Measurements from ENCODE around the gene TMEM183A. TPM values are rescaled to one million over a fixed set of nuclear protein-coding genes. Genes with fewer than 3 reads are reported as not detected.

Gene TMEM183A
- total and polyA plus RNA-seq, 2 experiments from 2014 or later, result 55.1 to 128 TPM

- H3K27ac Mint-ChIP-seq, result no peak overlapping the region
- Histone ChIP-seq H3K4me2 (no peak overlapping the region), H3K27ac (ENCODE audit: low read depth) (no peak overlapping the region), H3K4me3 (no peak overlapping the region), H3K9me2 (ENCODE audit: insufficient read depth) (no peaks in the 10 kb centered on the region), H4K20me1 (replicated peaks; ENCODE audit: insufficient read depth) (peaks cover 30% of the 10 kb centered on the region), H3K36me3 (ENCODE audit: insufficient read depth) (peaks cover 42% of the 10 kb centered on the region), H2AFZ (no peak overlapping the region), H3F3A (replicated peaks; ENCODE audit: low read depth) (peaks cover 3% of the 10 kb centered on the region; the same call in 1 of the 2 replicates), H3K4me1 (ENCODE audit: insufficient read depth) (peaks cover 6% of the 10 kb centered on the region; the same call in 1 of the 2 replicates), H3K79me2 (replicated peaks; ENCODE audit: insufficient read depth) (peaks cover 77% of the 10 kb centered on the region), H3K27me3 (ENCODE audit: insufficient read depth) (no peaks in the 10 kb centered on the region)
- peaks cover 10% of the 10 kb centered on the region for H3K27me3 Mint-ChIP-seq (ENCODE audit: insufficient read depth, low read depth, poor library complexity)
- no peak overlapping the region for H3K4me3 Mint-ChIP-seq
- H3K4me1 Mint-ChIP-seq, result peaks cover 5% of the 10 kb centered on the region; the same call in 2 of the 3 replicates
- no peaks in the 10 kb centered on the region for H3K9me3 Mint-ChIP-seq
- H3K36me3 Mint-ChIP-seq (ENCODE audit: low read depth), result peaks cover 82% of the 10 kb centered on the region
- ATAC-seq (no peak), DNase-seq (ENCODE audit: low spot score) (no peak)
- TF ChIP-seq JUNB (IDR thresholded peaks at IDR 0.05; ENCODE audit: unreplicated experiment) (no peak), ZNF462 (CRISPR knock-in tag; IDR thresholded peaks at IDR 0.05) (no peak), ZNF331 (CRISPR knock-in tag; IDR thresholded peaks at IDR 0.05; ENCODE audit: low read depth) (no peak), POLR2AphosphoS5 (IDR thresholded peaks at IDR 0.05; ENCODE audit: low read depth) (no peak), CTCF (conservative IDR thresholded peaks at IDR 0.05; ENCODE audit: low read depth in 2 of 2) (no peak), STAT1 (IDR thresholded peaks at IDR 0.05; ENCODE audit: unreplicated experiment) (no peak), REST (IDR thresholded peaks at IDR 0.05; ENCODE audit: unreplicated experiment) (no peak), CREB1 (CRISPR knock-in tag; IDR thresholded peaks at IDR 0.05; ENCODE audit: low read depth) (no peak), ETS1 (IDR thresholded peaks at IDR 0.05) (no peak), EZH2phosphoT487 (IDR thresholded peaks at IDR 0.05; ENCODE audit: unreplicated experiment) (no peak), NANOG (IDR thresholded peaks at IDR 0.05; ENCODE audit: borderline replicate concordance) (no peak), ZNF114 (CRISPR knock-in tag; IDR thresholded peaks at IDR 0.05) (no peak), EZH2 (IDR thresholded peaks at IDR 0.05; ENCODE audit: low read depth, unreplicated experiment) (no peak)
Measured at GRCh38 chr1:203011582-203011981, 4.4 kb downstream of the TMEM183A start.
